ENCODE measurements around the gene PACRG.

GRCh38 chr6:163064397-163064796, 336.6 kb downstream of the PACRG start:
- TF ChIP-seq, protein P1, sequence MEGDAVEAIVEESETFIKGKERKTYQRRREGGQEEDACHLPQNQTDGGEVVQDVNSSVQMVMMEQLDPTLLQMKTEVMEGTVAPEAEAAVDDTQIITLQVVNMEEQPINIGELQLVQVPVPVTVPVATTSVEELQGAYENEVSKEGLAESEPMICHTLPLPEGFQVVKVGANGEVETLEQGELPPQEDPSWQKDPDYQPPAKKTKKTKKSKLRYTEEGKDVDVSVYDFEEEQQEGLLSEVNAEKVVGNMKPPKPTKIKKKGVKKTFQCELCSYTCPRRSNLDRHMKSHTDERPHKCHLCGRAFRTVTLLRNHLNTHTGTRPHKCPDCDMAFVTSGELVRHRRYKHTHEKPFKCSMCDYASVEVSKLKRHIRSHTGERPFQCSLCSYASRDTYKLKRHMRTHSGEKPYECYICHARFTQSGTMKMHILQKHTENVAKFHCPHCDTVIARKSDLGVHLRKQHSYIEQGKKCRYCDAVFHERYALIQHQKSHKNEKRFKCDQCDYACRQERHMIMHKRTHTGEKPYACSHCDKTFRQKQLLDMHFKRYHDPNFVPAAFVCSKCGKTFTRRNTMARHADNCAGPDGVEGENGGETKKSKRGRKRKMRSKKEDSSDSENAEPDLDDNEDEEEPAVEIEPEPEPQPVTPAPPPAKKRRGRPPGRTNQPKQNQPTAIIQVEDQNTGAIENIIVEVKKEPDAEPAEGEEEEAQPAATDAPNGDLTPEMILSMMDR (IDR thresholded peaks at IDR 0.05; ENCODE audit: extremely low read depth in 1 of 2, insufficient read depth in 1 of 2, low read depth in 1 of 2, low read length in 2 of 2), result no peak
- TF ChIP-seq JUN (IDR thresholded peaks at IDR 0.05; ENCODE audit: borderline replicate concordance, insufficient read depth, insufficient read length, low read depth) (no peak), MYC (IDR thresholded peaks at IDR 0.05; ENCODE audit: low read depth, low read length) (no peak), POLR2A (IDR thresholded peaks at IDR 0.05; ENCODE audit: low read depth, low read length) (no peak), EZH2 (IDR thresholded peaks at IDR 0.05; ENCODE audit: borderline replicate concordance, low read depth, low read length, severe bottlenecking) (no peak)
- TF ChIP-seq, protein P2, sequence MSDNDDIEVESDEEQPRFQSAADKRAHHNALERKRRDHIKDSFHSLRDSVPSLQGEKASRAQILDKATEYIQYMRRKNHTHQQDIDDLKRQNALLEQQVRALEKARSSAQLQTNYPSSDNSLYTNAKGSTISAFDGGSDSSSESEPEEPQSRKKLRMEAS (IDR thresholded peaks at IDR 0.05; ENCODE audit: insufficient read depth, insufficient read length), result no peak
